Breast epithelium (tissue), 3 donors: ENCODE results near the gene MICOS13.

Source experiments
- CTCF ChIP-seq, 3 donors: fragments of 450-650 bp; IDR thresholded peaks; one replicate each; pipeline ENCODE4 v1.5.1; 2016 to 2017; ENCODE audit warnings: antibody characterized with exemption in 3 of 3, mild to moderate bottlenecking in 3 of 3, moderate library complexity in 3 of 3
- POLR2A ChIP-seq: fragments of 450-650 bp; IDR thresholded peaks from one replicate; pipeline ENCODE4 v1.6.1; 2016; ENCODE audit warnings: antibody characterized with exemption, mild to moderate bottlenecking, moderate library complexity
- POLR2AphosphoS5 ChIP-seq, 3 donors: sonication (generic); formaldehyde crosslinking; IDR thresholded peaks; one replicate each; pipeline ENCODE4 v1.6.1; 2017; ENCODE audit warnings: antibody characterized with exemption in 3 of 3

GRCh38 chr19:5644037-5644436, 36.3 kb downstream of the MICOS13 start:
- TF ChIP-seq CTCF (IDR thresholded peaks at IDR 0.05) (no peak), POLR2A (no peak), POLR2AphosphoS5 (IDR thresholded peaks at IDR 0.05) (no peak)
